Naive thymus-derived CD4-positive, alpha-beta T cell (primary cell): ENCODE results near the gene CXCL3. TPM values are rescaled to one million over a fixed set of nuclear protein-coding genes. Genes with fewer than 3 reads are reported as not detected.

Experiments used
- ATAC-seq: fragments of 150-1000 bp; cut with Tn5 transposase; 2 replicates; pipeline ENCODE4 v1.10.0; 2021; ENCODE audit warnings: mild to moderate bottlenecking, moderate library complexity
- CTCF ChIA-PET: fragments of 350-600 bp; sonication (Branson Sonifier 250); formaldehyde crosslinking; loops from one replicate; lab custom pipeline; 2021; ENCODE audit warnings: antibody characterized with exemption; lab: Charles Lee
- POLR2A ChIA-PET: fragments of 350-600 bp; sonication (Branson Sonifier 250); formaldehyde crosslinking; loops from one replicate; lab custom pipeline; 2021; ENCODE audit warnings: antibody characterized with exemption, inconsistent platforms; lab: Charles Lee
- DNase-seq, 9 donors: peaks; one replicate each; pipeline versions ENCODE4 v3.0.0 to v3.0.0-alpha.2; 2020 to 2022; ENCODE audit warnings: mixed read lengths in 1 of 9
- H3K27ac ChIP-seq: one replicate; pipeline ENCODE4 v1.7.0; 2013; ENCODE audit warnings: mild to moderate bottlenecking, low read depth, low read length, moderate library complexity
- H3K27me3 ChIP-seq, 2 donors: one replicate each; pipeline ENCODE4 v1.7.0; 2013; ENCODE audit warnings: low read length in 2 of 2, mild to moderate bottlenecking in 2 of 2, moderate library complexity in 2 of 2; ENCODE audit not compliant: control insufficient read depth in 2 of 2, insufficient read depth in 2 of 2
- H3K36me3 ChIP-seq, 3 experiments: 1 replicate in 2 of 3; 2 replicates in 1 of 3; pipeline ENCODE4 v1.7.0; 2013; ENCODE audit warnings: low read length in 3 of 3, mild to moderate bottlenecking in 3 of 3, moderate library complexity in 1 of 3; ENCODE audit not compliant: insufficient read depth in 3 of 3, control insufficient read depth in 2 of 3
- H3K4me1 ChIP-seq, 2 donors: one replicate each; pipeline ENCODE4 v1.7.0; 2013; ENCODE audit warnings: low read length in 2 of 2, mild to moderate bottlenecking in 2 of 2, moderate library complexity in 1 of 2; ENCODE audit not compliant: control insufficient read depth in 2 of 2, insufficient read depth in 2 of 2
- H3K4me3 ChIP-seq: 2 replicates; pipeline ENCODE4 v1.7.0; 2013; ENCODE audit warnings: mild to moderate bottlenecking, low read length
- H3K9me3 ChIP-seq, 3 experiments: 1 replicate in 2 of 3; 2 replicates in 1 of 3; pipeline ENCODE4 v1.7.0; 2013; ENCODE audit warnings: low read length in 3 of 3; ENCODE audit not compliant: control insufficient read depth in 2 of 3
- H3K27ac Mint-ChIP-seq, 9 donors: one replicate each; pipeline ENCODE4 v1.8.0; 2020 to 2022; ENCODE audit warnings: mixed read lengths in 9 of 9, mild to moderate bottlenecking in 8 of 9, moderate library complexity in 5 of 9, inconsistent platforms in 2 of 9
- H3K27me3 Mint-ChIP-seq, 5 donors: one replicate each; pipeline ENCODE4 v1.8.0; 2021 to 2022; ENCODE audit warnings: mixed read lengths in 5 of 5, mild to moderate bottlenecking in 1 of 5
- H3K36me3 Mint-ChIP-seq, 5 donors: one replicate each; pipeline ENCODE4 v1.8.0; 2020 to 2022; ENCODE audit warnings: mixed read lengths in 5 of 5, mild to moderate bottlenecking in 3 of 5, inconsistent platforms in 1 of 5
- H3K4me1 Mint-ChIP-seq, 7 donors: one replicate each; pipeline ENCODE4 v1.8.0; 2020 to 2022; ENCODE audit warnings: mixed read lengths in 7 of 7, mild to moderate bottlenecking in 3 of 7, inconsistent platforms in 1 of 7
- H3K4me3 Mint-ChIP-seq, 10 donors: one replicate each; pipeline ENCODE4 v1.8.0; 2020 to 2022; ENCODE audit warnings: mild to moderate bottlenecking in 10 of 10, mixed read lengths in 10 of 10, moderate library complexity in 6 of 10, inconsistent platforms in 2 of 10
- H3K9me3 Mint-ChIP-seq, 11 donors: one replicate each; pipeline ENCODE4 v1.8.0; 2020 to 2022; ENCODE audit warnings: mixed read lengths in 11 of 11, mild to moderate bottlenecking in 4 of 11, inconsistent platforms in 1 of 11, moderate library complexity in 1 of 11
- intact Hi-C, 2 donors: fragments of 100-400 bp; cut with micrococcal nuclease; formaldehyde crosslinking; loops; one replicate each; pipeline ENCODE4 v1.15.1; 2023
- polyA plus RNA-seq, 2 donors: library from polyadenylated mRNA; unstranded; fragments of 300-500 nt; fragmentation: Illumina TruSeq; gene quantifications; one replicate each; pipeline ENCODE4 v1.2.3, GENCODE V29; 2021
- total RNA-seq, 6 experiments: library from RNA in 5 of 6; stranded (reverse) in 5 of 6; gene quantifications; 1 replicate in 5 of 6; 2 replicates in 1 of 6; pipeline ENCODE4 v1.2.3 and lab custom pipeline; 2021 to 2026

CXCL3 gene
- total and polyA plus RNA-seq, 7 experiments from 2014 or later, result 0.92 to 15.3 (median 3.0) TPM; not detected in 4

- Mint-ChIP-seq H3K4me3 (no peak overlapping the region), H3K27me3 (peaks cover 0 to 11% (median 0%) of the 10 kb centered on the region in 5 donors), H3K9me3 (peaks cover 0 to 17% (median 0%) of the 10 kb centered on the region in 11 donors), H3K27ac (no peak overlapping the region), H3K36me3 (no peaks in the 10 kb centered on the region), H3K4me1 (peaks cover 0 to 2% (median 0%) of the 10 kb centered on the region in 7 donors)
- Histone ChIP-seq H3K4me3 (no peak overlapping the region), H3K36me3 (no peaks in the 10 kb centered on the region), H3K27me3 (no peaks in the 10 kb centered on the region), H3K9me3 (no peaks in the 10 kb centered on the region), H3K27ac (no peak overlapping the region), H3K4me1 (no peaks in the 10 kb centered on the region)
- ChIA-PET POLR2A (no interaction called here), CTCF (no interaction called here)
- intact Hi-C loops, result loop anchor here in 1 of 2 donors (10.0 kb wide), 1 partner anchor 59 kb away; no protein-coding TSS in a partner anchor
- ATAC-seq, result no peak
- DNase-seq, result no peak
Observed at GRCh38 chr4:74023709-74024108, 14.8 kb downstream of the CXCL3 start.

DNA sequence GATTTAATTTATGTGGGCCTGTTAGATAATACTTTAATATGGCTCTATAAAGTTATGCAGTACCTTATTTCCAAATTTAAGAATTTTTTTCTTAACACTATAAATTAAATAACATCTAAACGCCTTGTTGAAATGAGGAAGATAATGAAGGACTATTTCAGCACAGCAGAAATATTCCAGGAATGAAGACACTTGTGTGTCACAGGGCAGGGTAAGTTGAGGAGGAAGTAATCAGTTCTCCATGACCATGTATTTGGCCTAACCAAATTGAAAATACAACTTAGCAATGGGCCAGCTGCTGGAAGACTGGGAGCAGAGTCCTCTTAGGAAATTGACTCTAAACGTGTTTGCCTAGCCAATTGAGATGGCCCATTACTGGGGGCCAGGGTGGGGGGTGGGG, 16.9 kb downstream of the CXCL3 start:
- no peak for ATAC-seq
- no peak overlapping the region for H3K4me3 ChIP-seq
- no peaks in the 10 kb centered on the region for H3K36me3 Mint-ChIP-seq
- H3K9me3 Mint-ChIP-seq, result peaks cover 0 to 12% (median 0%) of the 10 kb centered on the region in 11 donors
- H3K27me3 ChIP-seq, result no peaks in the 10 kb centered on the region
- H3K27me3 Mint-ChIP-seq, result peaks cover 0 to 12% (median 0%) of the 10 kb centered on the region in 5 donors
- no peaks in the 10 kb centered on the region for H3K36me3 ChIP-seq
- CTCF ChIA-PET, result no interaction called here
- no peak overlapping the region for H3K4me3 Mint-ChIP-seq
- no peaks in the 10 kb centered on the region for H3K4me1 ChIP-seq
- intact Hi-C loops, result loop anchor here in 1 of 2 donors (10.0 kb wide), 1 partner anchor 57 kb away; no protein-coding TSS in a partner anchor
- POLR2A ChIA-PET, result no interaction called here
- H3K4me1 Mint-ChIP-seq, result peaks cover 0 to 6% (median 0%) of the 10 kb centered on the region in 7 donors
- no peaks in the 10 kb centered on the region for H3K9me3 ChIP-seq
- H3K27ac Mint-ChIP-seq, result no peak overlapping the region
- DNase-seq, result no peak
- no peak overlapping the region for H3K27ac ChIP-seq

- Mint-ChIP-seq H3K27ac (peak overlapping the region in 2 of 9 donors; percentile 5 to 17), H3K9me3 (peaks cover 0 to 5% (median 0%) of the 10 kb centered on the region in 11 donors), H3K4me3 (no peak overlapping the region), H3K36me3 (no peaks in the 10 kb centered on the region), H3K4me1 (peaks cover 0 to 19% (median 0%) of the 10 kb centered on the region in 7 donors), H3K27me3 (peaks cover 0 to 12% (median under 1%) of the 10 kb centered on the region in 5 donors)
- intact Hi-C loops, result no loop called here
- Histone ChIP-seq H3K4me3 (no peak overlapping the region), H3K9me3 (no peaks in the 10 kb centered on the region), H3K27ac (no peak overlapping the region), H3K4me1 (no peaks in the 10 kb centered on the region), H3K36me3 (no peaks in the 10 kb centered on the region), H3K27me3 (no peaks in the 10 kb centered on the region)
- peak; percentile 76 for ATAC-seq
- ChIA-PET CTCF (no interaction called here), POLR2A (no interaction called here)
- no peak for DNase-seq
Observed at GRCh38 chr4:74018771-74019170, 19.7 kb downstream of the CXCL3 start.

- Mint-ChIP-seq H3K36me3 (no peaks in the 10 kb centered on the region), H3K4me1 (peaks cover 0 to 19% (median 0%) of the 10 kb centered on the region in 7 donors), H3K4me3 (no peak overlapping the region), H3K27ac (no peak overlapping the region), H3K27me3 (peaks cover 0 to 12% (median 4%) of the 10 kb centered on the region in 5 donors), H3K9me3 (peaks cover 0 to 5% (median 0%) of the 10 kb centered on the region in 11 donors)
- no peak overlapping the region for H3K4me3 ChIP-seq
- H3K9me3 ChIP-seq, result no peaks in the 10 kb centered on the region
- POLR2A ChIA-PET, result no interaction called here
- H3K27ac ChIP-seq, result no peak overlapping the region
- no peaks in the 10 kb centered on the region for H3K36me3 ChIP-seq
- DNase-seq (no peak), ATAC-seq (peak; percentile 28)
- no peaks in the 10 kb centered on the region for H3K27me3 ChIP-seq
- no peaks in the 10 kb centered on the region for H3K4me1 ChIP-seq
- CTCF ChIA-PET, result no interaction called here
- intact Hi-C loops, result no loop called here
Observed at GRCh38 chr4:74018116-74018515, 20.4 kb downstream of the CXCL3 start.

- H3K36me3 Mint-ChIP-seq, result no peaks in the 10 kb centered on the region
- peak in 3 of 9 donors; percentile 11 to 40 (median 27) for DNase-seq
- POLR2A ChIA-PET, result no interaction called here
Observed at GRCh38 chr4:74016068-74016467, 22.4 kb downstream of the CXCL3 start.

DNA sequence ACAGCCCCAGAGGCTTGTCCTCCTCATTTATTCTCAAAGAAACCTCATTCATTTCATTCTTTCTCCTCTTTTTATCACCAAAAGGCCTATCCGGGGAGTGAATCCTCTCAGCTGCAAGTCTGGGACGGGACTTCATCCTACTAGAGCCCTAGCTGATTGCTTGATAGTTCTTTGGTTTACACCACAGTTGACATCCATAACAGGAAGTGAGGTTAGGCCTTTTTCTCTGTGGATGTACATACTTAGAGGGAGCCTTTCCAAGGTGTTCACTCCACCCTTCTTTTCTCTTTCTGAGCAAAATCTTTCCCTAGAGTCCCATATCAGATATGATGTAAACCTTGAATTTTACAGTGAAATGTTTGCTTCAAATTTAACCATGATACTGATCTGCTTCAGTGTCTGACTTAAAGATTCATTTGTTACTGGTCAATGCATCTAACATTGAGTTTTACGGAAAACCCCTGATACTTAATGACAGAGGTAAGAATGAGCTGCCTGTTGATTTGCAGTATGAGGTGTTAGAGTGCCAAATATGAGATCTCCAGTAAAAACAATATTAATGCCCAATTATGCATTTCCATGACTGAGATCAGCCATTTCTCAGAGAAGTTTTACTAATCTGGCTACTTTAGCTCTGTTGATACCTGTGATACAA, 23.2 kb downstream of the CXCL3 start:
- peaks cover 0 to 19% (median 0%) of the 10 kb centered on the region in 7 donors for H3K4me1 Mint-ChIP-seq

More at GRCh38 chr4:74016068-74016467, 22.4 kb downstream of the CXCL3 start:
- Mint-ChIP-seq H3K4me1 (peaks cover 0 to 19% (median 0%) of the 10 kb centered on the region in 7 donors), H3K9me3 (peaks cover 0 to 5% (median 0%) of the 10 kb centered on the region in 11 donors), H3K27ac (peak overlapping the region in 3 of 9 donors; percentile 2 to 81 (median 18)), H3K27me3 (peaks cover 0 to 10% (median 6%) of the 10 kb centered on the region in 5 donors), H3K4me3 (no peak overlapping the region)
- Histone ChIP-seq H3K27ac (no peak overlapping the region), H3K4me1 (no peaks in the 10 kb centered on the region), H3K36me3 (no peaks in the 10 kb centered on the region), H3K9me3 (no peaks in the 10 kb centered on the region), H3K4me3 (no peak overlapping the region), H3K27me3 (no peaks in the 10 kb centered on the region)
- CTCF ChIA-PET, result no interaction called here
- intact Hi-C loops, result no loop called here
- ATAC-seq, result peak; percentile 72

More for the DNA sequence above, 23.2 kb downstream of the CXCL3 start:
- H3K27me3 Mint-ChIP-seq, result peaks cover 0 to 14% (median 11%) of the 10 kb centered on the region in 5 donors
- intact Hi-C loops, result no loop called here
- no peaks in the 10 kb centered on the region for H3K4me1 ChIP-seq
- no peak overlapping the region for H3K4me3 Mint-ChIP-seq
- ATAC-seq, result no peak
- ChIA-PET CTCF (no interaction called here), POLR2A (no interaction called here)
- peaks cover 0 to 6% (median 0%) of the 10 kb centered on the region in 11 donors for H3K9me3 Mint-ChIP-seq
- no peaks in the 10 kb centered on the region for H3K36me3 ChIP-seq
- no peak overlapping the region for H3K4me3 ChIP-seq
- H3K36me3 Mint-ChIP-seq, result no peaks in the 10 kb centered on the region
- DNase-seq, result no peak
- H3K27ac Mint-ChIP-seq, result peak overlapping the region in 2 of 9 donors; percentile 4 to 26
- H3K9me3 ChIP-seq, result no peaks in the 10 kb centered on the region
- H3K27me3 ChIP-seq, result no peaks in the 10 kb centered on the region
- H3K27ac ChIP-seq, result no peak overlapping the region
